RKO (cell line): ENCODE results near the gene NUP133.
A peak's percentile ranks its signal among the peaks of the same experiment; 100 is the strongest.
"Not testable (repeated sequence)": the region's sequence is repeated elsewhere in the genome, so short reads cannot be mapped to it uniquely, and the experiment has no call there.

Source experiments
- DNase-seq: peaks from one replicate; pipeline ENCODE4 v3.0.0-alpha.2; 2016; ENCODE audit warnings: low spot score

Gene NUP133

GRCh38 chr1:229507951-229508822 lies at the start of gene NUP133:
NUP133 (minus strand) TSS chr1:229508341; CDS start chr1:229508249, 92 bp downstream.
- DNase-seq: peak; percentile 97

GRCh38 chr1:229557200-229557850 lies 49.2 kb upstream of the NUP133 start:
- peak; percentile 52 for DNase-seq

DNA sequence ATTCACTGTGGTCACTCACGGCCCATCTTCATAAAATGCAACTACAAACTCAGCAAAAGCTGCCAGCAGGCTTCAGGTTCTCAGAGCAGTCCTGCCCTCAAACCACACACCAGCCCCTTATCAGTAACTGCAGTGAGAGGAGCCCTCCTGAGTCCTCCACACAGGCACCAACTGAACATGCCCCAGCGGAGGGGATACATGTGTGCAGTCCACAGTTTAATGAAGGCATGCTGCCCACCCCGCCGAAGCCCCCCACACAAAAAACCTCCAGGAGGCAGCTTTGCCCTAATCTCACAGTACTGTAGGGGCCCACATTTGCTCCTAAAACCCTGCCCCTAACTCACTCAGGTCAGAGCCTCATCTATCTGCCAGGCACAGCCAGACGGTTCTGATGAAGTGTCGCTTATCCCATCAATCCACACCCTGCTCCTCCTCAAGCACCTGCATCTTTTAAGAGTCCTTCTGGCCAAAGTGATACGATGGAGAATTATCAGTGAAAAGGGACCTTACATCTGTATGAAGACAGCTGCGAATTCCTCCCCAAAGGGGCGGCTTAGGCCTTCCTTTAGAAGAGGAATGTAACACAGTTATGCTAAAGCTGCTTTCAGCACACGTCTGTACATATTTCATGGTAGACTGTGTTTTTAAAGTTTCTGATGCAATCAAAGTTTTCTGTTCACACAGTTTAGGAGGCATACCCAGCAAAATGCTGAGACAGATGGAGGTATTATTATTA lies 46.9 kb upstream of the NUP133 start:
- DNase-seq: no peak

DNA sequence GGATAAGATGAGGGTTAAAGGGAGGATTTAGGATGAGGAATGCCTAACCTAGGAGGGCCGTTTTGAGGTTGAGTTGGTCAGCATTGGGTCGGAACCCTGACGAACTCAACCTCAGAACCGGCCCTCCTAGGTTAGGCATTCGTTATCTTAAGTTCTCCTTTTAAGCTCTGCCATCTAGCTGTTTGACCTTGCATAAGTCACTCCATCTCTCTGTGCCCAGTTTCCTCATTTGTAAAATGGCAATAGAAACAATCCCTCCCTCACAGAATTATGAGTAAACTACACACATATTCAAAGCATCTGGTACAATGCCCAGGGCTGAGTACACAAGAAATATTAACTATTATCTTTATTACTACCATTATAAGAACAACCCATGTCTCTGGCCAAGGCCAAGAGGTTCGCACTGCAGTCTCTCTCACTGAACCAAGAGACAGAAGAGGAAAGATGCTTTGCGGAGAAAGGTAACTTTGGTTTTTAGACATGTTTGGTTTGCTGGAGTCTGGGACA lies 45.5 kb upstream of the NUP133 start:
- no peak for DNase-seq

DNA sequence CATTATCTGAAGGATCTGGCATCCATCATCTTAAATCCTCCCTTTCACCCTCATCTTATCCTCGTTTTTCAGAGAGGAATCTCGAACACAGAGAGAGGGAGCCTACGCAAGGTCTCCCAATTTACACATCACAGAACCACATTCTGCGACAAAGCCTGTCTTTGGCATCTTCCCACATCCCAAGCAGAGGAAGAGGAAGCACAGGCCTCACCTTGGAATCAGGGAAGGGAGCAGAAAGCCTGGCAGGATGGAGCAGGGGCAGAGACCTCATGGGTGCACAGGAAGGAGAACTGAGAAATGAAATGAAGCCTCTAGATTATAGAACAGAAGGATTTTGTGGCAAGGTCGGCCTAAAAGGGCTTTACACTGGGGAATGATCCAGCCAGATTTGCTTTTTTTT lies 44.6 kb upstream of the NUP133 start:
- no peak for DNase-seq

DNA sequence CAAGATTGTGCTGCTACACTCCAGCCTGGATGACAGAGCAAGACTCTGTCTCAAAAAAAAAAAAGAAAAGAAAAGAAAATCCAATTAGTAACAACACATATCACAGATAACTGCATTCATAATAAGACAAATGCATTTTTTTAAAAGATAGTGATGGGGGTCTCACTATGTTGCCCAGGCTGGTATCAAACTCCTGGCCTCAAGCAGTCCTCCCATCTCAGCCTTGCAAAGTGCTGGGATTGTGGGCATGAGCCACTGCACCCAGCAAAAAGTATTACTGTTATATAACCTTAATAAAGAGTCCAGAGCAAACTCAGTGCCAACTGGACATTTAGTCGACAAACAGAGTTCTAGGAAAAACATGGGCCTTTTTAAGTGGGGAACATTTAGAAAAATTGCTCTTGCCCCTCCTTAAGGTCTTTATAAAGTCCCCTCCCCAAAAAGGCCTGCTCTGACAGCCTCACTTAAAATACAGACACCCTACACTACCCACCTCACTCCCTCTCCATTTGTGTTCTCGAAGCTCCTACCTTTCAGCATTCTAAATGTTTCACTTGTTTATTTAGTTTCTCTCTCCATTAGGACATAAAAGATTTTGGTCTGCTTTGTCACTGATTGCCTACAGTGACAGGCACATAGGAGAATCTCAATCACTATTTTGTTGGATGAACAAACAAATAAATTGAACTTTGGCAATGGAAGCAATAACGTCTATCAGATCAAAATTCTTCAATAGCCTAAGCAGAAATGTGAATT lies 42.8 kb upstream of the NUP133 start:
- DNase-seq: no peak

- no peak for DNase-seq
Measured at GRCh38 chr1:229547542-229547941, 39.4 kb upstream of the NUP133 start.

DNA sequence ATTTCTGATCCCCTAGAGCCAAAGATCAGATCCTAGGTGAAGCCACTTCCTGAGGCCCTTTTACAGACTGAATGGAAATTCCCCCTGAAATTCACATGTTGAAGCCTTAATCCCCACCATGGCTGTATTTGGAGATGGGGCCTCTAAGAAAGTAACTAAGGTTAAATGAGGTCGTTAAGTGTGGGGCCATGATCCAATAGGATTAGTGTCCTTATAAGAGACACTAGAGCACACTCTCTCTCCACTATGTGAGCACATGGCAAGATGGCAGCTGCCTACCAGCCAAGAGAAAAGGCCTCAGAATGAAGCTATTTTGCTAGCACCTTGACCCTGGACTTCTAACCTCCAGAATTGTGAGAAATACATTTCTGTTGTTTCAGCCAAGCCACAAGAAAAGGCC lies 36.4 kb upstream of the NUP133 start:
- no peak for DNase-seq

DNA sequence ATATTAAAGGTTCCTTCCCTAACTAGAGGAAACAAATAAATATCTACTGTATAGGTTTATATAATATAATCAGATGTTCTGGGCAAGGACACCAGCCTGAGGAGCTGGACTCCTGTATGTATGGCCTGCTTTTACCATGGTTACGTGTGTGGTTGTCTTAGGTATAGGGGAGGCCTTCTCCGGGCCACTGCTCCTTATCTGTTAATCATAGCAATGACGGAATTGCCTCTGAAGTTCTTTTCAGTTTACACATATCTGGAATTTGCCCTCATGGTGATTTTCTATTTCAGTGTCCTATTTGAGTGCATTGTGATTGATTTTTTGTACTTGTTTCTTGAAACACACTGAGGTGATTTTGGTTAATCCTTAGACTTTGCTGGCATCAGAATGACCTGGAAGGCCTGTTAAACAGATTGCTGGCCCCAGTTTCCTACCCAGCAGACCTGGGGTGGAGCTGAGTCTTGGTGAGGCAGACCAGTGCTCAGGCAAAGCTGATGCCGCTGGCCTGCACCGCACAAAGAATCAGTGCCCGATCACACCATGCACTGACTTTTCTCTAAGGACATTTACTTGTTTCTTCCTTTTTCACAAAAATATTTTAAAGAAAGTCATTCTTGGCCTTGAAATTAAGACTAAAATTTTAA lies 31.8 kb upstream of the NUP133 start:
- DNase-seq: no peak

- DNase-seq: no peak
Measured at GRCh38 chr1:229538945-229539344, 30.8 kb upstream of the NUP133 start.

GRCh38 chr1:229537894-229538293 lies 29.8 kb upstream of the NUP133 start:
- no peak for DNase-seq

DNA sequence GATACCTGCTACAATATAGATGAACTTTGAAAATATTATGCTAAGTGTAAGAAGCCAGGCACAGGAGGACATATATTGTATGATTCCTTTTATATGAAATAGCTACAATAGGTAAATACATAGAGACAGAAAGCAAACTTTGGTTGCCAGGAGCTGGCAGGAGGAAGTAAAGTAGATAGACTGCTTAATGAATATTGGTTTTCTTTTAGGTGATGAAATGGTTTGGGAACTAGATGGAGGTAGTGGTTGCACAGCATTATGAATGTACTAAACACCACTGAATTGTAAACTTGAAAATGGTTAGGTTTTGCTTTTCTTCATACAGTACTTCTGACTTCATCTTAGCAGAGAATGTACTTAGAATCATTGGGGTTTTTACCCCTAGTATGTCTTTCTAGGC lies 28.8 kb upstream of the NUP133 start:
- DNase-seq: no peak

DNA sequence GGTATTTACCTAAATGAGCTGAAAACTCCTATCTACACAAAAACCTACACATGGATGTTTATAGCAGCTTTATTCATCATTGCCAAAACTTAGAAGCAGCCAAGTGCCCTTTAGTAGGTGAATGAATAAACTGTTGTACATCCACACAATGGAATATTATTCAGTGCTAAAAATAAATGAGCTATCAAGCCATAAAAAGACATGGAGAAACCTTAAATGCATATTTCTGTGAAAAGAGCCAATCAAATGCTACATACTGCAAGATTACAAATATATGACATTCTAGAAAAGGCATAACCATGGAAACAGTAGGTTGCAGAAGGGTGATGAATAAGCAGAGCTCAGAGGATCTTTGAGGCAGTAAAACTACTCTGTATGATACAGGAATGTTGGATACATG lies 27.1 kb upstream of the NUP133 start:
- no peak for DNase-seq

- no peak for DNase-seq
Measured at GRCh38 chr1:229531326-229531725, 23.2 kb upstream of the NUP133 start.

GRCh38 chr1:229529639-229530038 lies 21.5 kb upstream of the NUP133 start:
- no peak for DNase-seq

DNA sequence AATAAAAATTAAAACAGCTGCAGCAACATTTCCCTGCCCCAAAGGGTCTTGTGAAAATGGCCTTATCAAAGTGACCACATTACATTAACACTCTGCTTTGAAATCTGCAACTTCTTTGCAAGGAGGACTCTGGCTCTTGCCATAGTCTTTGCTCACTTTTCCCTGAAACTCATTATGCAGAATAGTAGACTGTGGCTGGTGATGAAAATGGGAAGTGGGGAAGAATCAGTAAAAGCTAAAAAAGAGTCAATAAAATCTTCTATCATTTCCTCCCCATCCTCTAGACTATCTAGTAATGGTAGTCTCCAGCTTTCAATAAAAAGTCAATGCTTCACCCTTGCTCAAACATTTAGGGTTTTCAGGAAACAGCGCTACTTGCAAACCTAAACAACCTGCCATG lies 18.6 kb upstream of the NUP133 start:
- no peak for DNase-seq

GRCh38 chr1:229523052-229523451 lies 14.9 kb upstream of the NUP133 start:
- no peak for DNase-seq

GRCh38 chr1:229514578-229515275 lies 6.6 kb upstream of the NUP133 start:
- peak; percentile 84 for DNase-seq

DNA sequence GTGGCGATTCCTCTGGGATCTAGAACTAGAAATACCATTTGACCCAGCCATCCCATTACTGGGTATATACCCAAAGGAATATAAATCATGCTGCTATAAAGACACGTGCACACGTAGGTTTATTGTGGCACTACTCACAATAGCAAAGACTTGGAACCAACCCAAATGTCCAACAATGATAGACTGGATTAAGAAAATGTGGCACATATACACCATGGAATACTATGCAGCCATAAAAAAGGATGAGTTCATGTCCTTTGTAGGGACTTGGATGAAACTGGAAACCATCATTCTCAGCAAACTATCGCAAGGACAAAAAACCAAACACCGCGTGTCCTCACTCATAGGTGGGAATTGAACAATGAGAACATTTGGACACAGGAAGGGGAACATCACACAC lies 3.5 kb upstream of the NUP133 start:
- DNase-seq: not testable (repeated sequence)

DNA sequence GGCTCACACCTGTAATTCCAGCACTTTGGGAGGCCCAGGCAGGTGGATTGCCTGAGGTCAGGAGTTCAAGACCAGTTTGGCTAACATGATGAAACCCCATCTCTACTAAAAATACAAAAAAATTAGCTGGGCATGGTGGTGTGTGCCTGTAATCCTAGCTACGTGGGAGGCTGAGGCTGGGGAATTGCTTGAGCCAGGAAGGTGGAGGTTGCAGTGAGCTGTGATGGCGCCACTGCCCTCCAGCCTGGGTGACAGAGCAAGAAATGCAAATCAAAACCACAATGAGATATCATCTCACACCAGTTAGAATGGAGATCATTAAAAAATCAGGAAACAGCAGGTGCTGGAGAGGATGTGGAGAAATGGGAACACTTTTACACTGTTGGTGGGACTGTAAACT lies 3.1 kb upstream of the NUP133 start:
- DNase-seq: not testable (repeated sequence)

GRCh38 chr1:229509576-229509975 lies 1.4 kb upstream of the NUP133 start:
- DNase-seq: no peak
